OCI-LY3 (cell line): Measurements from ENCODE around the gene LYPD3.

Experiments used
- H2AFZ ChIP-seq: fragments of 200-600, 300-600 bp; shearing (Covaris generic); 2 replicates; pipeline ENCODE4 v1.6.0; 2014; ENCODE audit warnings: antibody characterized with exemption, low read depth, low read length
- H3K27ac ChIP-seq: fragments of 200-600, 300-600 bp; sonication (generic); 2 replicates; pipeline ENCODE4 v1.5.1; 2014; ENCODE audit warnings: mild to moderate bottlenecking, low read length, moderate library complexity, mixed read lengths
- H3K27me3 ChIP-seq: fragments of 200-600, 300-600 bp; sonication (generic); 2 replicates; pipeline ENCODE4 v1.6.1; 2014; ENCODE audit warnings: low read depth, low read length, mixed read lengths
- H3K36me3 ChIP-seq: fragments of 200-600, 300-600 bp; sonication (generic); replicated peaks from 2 replicates; pipeline ENCODE3; 2014; ENCODE audit warnings: low read depth, low read length, mixed read lengths
- H3K4me1 ChIP-seq: fragments of 300-600, 200-600 bp; sonication (generic); 2 replicates; pipeline ENCODE4 v1.6.1; 2014; ENCODE audit warnings: low read length, mixed read lengths
- H3K4me2 ChIP-seq: fragments of 200-600, 300-600 bp; sonication (generic); 2 replicates; pipeline ENCODE4 v1.6.1; 2014; ENCODE audit warnings: low read length, mixed read lengths
- H3K4me3 ChIP-seq: fragments of 300-600, 200-600 bp; sonication (generic); 2 replicates; pipeline ENCODE4 v1.5.1; 2014; ENCODE audit warnings: antibody characterized with exemption, mild to moderate bottlenecking, low read length, moderate library complexity
- H3K79me2 ChIP-seq: fragments of 300-600, 200-600 bp; shearing (Covaris generic); 2 replicates; pipeline ENCODE4 v1.6.1; 2014; ENCODE audit warnings: mild to moderate bottlenecking, low read length, mixed read lengths
- H3K9ac ChIP-seq: fragments of 300-600, 200-600 bp; shearing (Covaris generic); 2 replicates; pipeline ENCODE4 v1.6.0; 2014; ENCODE audit warnings: mild to moderate bottlenecking, low read length, moderate library complexity
- H3K9me3 ChIP-seq: fragments of 200-600, 300-600 bp; shearing (Covaris generic); 2 replicates; pipeline ENCODE4 v1.6.1; 2014; ENCODE audit warnings: low read length, mixed read lengths; ENCODE audit not compliant: insufficient read depth
- H4K20me1 ChIP-seq: fragments of 200-600, 300-600 bp; sonication (generic); 2 replicates; pipeline ENCODE4 v1.6.1; 2016; ENCODE audit warnings: low read length, mixed read lengths; ENCODE audit not compliant: insufficient read depth
- EZH2phosphoT487 ChIP-seq: fragments of 200-600 bp; shearing (Covaris generic); IDR thresholded peaks from 2 replicates; pipeline ENCODE4 v1.6.1; 2018; ENCODE audit warnings: antibody characterized with exemption, mixed run types, low read depth
- TF ChIP-seq, protein P1 (sequence below): fragments of 200-600, 300-600 bp; sonication (generic); IDR thresholded peaks from 2 replicates; pipeline ENCODE4 v1.5.1; 2014; ENCODE audit warnings: antibody characterized with exemption, low read length, low read depth

LYPD3 gene

DNA sequence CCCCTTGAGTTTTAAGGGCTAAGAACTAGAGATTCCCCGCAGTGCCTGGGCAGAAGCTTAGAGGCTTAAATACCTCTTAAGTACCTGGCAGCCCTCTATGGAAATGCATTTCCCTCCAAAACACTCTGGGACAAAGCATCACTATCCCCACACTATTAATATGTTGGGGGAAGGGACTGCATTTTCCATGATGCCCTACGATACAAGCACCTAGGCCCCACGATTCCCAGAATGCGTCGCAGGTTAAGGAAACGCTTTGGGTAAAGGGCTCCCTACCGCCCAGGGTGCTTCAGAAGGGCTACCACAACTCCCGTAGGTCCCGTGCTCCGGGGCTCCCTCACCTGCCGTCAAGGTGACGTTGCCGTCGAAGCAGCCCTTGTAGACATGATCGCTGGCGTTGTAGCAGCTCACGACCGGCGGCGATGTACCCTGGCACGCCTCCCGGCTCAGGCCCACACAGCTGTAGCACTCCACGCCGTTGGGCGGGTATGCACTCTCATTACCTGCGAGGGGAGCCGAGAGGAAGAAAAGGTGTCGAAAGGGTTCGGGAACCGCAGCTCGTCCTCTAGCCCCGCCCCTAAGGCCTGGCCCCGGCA is 2.5 kb downstream of the LYPD3 start:
- Histone ChIP-seq H2AFZ (no peak overlapping the region), H3K9ac (no peak overlapping the region), H3K4me3 (no peak overlapping the region), H3K79me2 (no peaks in the 10 kb centered on the region), H3K9me3 (no peaks in the 10 kb centered on the region), H3K27me3 (peaks cover 3% of the 10 kb centered on the region; the same call in 1 of the 2 replicates), H3K27ac (no peak overlapping the region), H3K36me3 (no peaks in the 10 kb centered on the region), H3K4me2 (no peak overlapping the region), H3K4me1 (no peaks in the 10 kb centered on the region), H4K20me1 (no peaks in the 10 kb centered on the region)
- TF ChIP-seq EZH2phosphoT487: no peak
- TF ChIP-seq, protein P1, sequence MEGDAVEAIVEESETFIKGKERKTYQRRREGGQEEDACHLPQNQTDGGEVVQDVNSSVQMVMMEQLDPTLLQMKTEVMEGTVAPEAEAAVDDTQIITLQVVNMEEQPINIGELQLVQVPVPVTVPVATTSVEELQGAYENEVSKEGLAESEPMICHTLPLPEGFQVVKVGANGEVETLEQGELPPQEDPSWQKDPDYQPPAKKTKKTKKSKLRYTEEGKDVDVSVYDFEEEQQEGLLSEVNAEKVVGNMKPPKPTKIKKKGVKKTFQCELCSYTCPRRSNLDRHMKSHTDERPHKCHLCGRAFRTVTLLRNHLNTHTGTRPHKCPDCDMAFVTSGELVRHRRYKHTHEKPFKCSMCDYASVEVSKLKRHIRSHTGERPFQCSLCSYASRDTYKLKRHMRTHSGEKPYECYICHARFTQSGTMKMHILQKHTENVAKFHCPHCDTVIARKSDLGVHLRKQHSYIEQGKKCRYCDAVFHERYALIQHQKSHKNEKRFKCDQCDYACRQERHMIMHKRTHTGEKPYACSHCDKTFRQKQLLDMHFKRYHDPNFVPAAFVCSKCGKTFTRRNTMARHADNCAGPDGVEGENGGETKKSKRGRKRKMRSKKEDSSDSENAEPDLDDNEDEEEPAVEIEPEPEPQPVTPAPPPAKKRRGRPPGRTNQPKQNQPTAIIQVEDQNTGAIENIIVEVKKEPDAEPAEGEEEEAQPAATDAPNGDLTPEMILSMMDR: no peak

DNA sequence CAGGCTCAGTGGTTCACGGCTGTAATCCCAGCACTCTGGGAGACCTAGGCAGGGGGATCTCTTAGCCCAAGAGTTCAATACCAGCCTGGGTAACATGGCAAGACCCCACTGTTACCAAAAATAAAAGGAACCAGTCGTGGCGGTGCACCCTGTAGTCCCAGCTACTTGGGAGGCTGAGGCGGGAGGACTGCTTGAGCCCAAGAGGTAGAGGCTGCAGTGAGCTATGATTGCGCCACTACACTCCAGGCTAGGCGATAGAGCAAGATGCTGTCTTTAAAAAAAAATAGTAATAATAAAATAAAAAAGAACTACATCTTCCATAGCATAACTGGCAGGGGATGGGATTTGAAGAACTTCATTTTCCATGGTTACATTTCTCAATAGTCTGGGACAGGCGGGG is 3.0 kb downstream of the LYPD3 start:
- TF ChIP-seq, protein P1: no peak
- H4K20me1 ChIP-seq: no peaks in the 10 kb centered on the region
- H3K9me3 ChIP-seq: no peaks in the 10 kb centered on the region
- peaks cover 3% of the 10 kb centered on the region; the same call in 1 of the 2 replicates for H3K27me3 ChIP-seq
- no peak overlapping the region for H3K27ac ChIP-seq
- no peak overlapping the region for H2AFZ ChIP-seq
- H3K79me2 ChIP-seq: no peaks in the 10 kb centered on the region
- no peak overlapping the region for H3K4me3 ChIP-seq
- H3K9ac ChIP-seq: no peak overlapping the region
- no peaks in the 10 kb centered on the region for H3K4me1 ChIP-seq
- H3K4me2 ChIP-seq: no peak overlapping the region
- no peaks in the 10 kb centered on the region for H3K36me3 ChIP-seq

DNA sequence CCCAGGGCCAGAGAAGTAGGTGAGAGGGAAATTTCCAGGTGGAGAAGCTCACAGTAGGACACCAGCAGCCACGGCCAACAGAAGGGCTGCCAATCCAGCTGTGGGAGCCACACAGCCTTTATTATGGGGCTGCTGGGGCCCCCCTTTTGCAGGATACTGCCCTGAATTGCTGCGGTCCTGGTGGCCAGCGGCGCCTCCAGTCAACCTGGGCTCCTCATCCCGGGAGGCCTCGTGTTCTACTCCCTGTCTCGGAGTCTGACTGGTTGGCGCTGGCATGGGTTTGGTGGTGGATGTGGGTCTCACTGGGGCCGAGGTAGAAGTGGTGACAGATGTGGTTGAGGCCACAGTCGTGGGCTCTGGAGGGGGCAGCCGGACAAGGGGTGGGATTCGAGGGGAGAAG is 4.1 kb downstream of the LYPD3 start:
- H3K4me1 ChIP-seq: no peaks in the 10 kb centered on the region
- no peak overlapping the region for H2AFZ ChIP-seq

DNA sequence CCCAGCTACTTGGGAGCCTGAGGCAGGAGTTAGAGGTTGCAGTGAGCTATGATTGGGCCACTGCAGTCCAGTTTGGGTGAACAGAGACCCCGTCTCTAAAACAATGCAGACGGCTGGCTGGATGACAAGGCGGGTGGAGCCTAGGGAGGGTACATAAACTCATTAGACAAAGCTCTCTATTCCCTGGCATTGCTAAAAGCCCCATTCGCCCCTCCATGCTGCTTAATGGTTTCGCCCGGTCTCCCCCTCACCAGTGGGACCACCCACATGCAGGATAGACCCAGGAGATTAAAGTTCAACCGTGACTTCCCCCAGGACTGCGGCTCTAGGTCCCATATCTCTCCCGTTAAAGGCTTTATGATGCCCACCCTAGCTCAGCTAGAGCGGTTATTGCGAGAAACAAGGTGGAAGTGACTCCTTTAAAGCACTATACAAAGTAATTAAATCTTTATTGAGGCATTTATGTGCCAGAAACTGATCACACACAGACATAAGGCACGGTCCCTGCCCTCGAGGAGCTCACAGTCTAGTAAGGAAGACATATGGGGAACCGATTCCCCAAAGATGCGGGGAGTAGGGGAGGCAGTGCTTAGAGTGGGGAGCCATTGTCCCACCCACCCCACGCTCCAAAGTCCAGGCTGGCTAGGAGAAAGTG is 4.9 kb downstream of the LYPD3 start:
- Histone ChIP-seq H3K79me2 (no peaks in the 10 kb centered on the region), H4K20me1 (no peaks in the 10 kb centered on the region), H3K9me3 (no peaks in the 10 kb centered on the region), H3K27ac (no peak overlapping the region), H3K4me1 (peaks cover 7% of the 10 kb centered on the region), H3K27me3 (peaks cover 3% of the 10 kb centered on the region; the same call in 1 of the 2 replicates), H3K4me2 (no peak overlapping the region), H3K4me3 (no peak overlapping the region), H3K9ac (no peak overlapping the region), H3K36me3 (no peaks in the 10 kb centered on the region), H2AFZ (no peak overlapping the region)
- TF ChIP-seq, protein P1: no peak
- TF ChIP-seq EZH2phosphoT487: no peak

More for the DNA sequence above, 4.1 kb downstream of the LYPD3 start:
- TF ChIP-seq, protein P1: no peak
- Histone ChIP-seq H3K27ac (no peak overlapping the region), H3K79me2 (no peaks in the 10 kb centered on the region), H3K9me3 (no peaks in the 10 kb centered on the region), H4K20me1 (no peaks in the 10 kb centered on the region), H3K4me3 (no peak overlapping the region), H3K36me3 (no peaks in the 10 kb centered on the region), H3K4me2 (no peak overlapping the region), H3K27me3 (peaks cover 3% of the 10 kb centered on the region; the same call in 1 of the 2 replicates), H3K9ac (no peak overlapping the region)
